HepG2 (cell line): Measurements from ENCODE around the gene SPRN. TPM values are rescaled to one million over a fixed set of nuclear protein-coding genes. Genes with fewer than 3 reads are reported as not detected.
"Not testable (repeated sequence)": the region's sequence is repeated elsewhere in the genome, so short reads cannot be mapped to it uniquely, and the experiment has no call there.

Experiments
- ATAC-seq: fragments of 200-7000 bp; cut with Tn5 transposase; 3 replicates; pipeline ENCODE4 v1.9.1; 2020; ENCODE audit warnings: mild to moderate bottlenecking, moderate library complexity
- BruUV-seq: library from RNA; stranded (reverse); fragments of 400-500 nt; replicated peaks from 2 replicates; lab custom pipeline; 2021; lab: Mats Ljungman, UMichigan
- CTCF ChIA-PET: fragments of 300-600 bp; formaldehyde crosslinking; extraction: SDS; loops from one replicate; lab custom pipeline; 2021; ENCODE audit warnings: low total read pairs, inconsistent platforms, low intra/inter-chr PET ratio; lab: Yijun Ruan, JAX
- POLR2A ChIA-PET: fragments of 350-600 bp; sonication (Branson Sonifier 250); formaldehyde crosslinking; loops from one replicate; lab custom pipeline; 2020; ENCODE audit warnings: antibody characterized with exemption, inconsistent platforms; lab: Yijun Ruan, JAX
- DNase-seq: peaks from one replicate; pipeline ENCODE4 v3.0.0-alpha.2; 2015; ENCODE audit warnings: low spot score
- FAIRE-seq: peaks from 3 replicates; lab custom pipeline; 2011; peaks lifted over from hg19 to GRCh38; lab: Jason Lieb, UNC
- H2AFZ ChIP-seq: one replicate; pipeline ENCODE4 v1.6.1; 2011; ENCODE audit warnings: low read length, inconsistent platforms
- H3K27ac ChIP-seq: fragments of 300-600 bp; 3 replicates; pipeline ENCODE4 v1.8.0; 2011; ENCODE audit warnings: mixed run types, mild to moderate bottlenecking, mixed read lengths, low read length, inconsistent platforms; ENCODE audit not compliant: insufficient read depth; ENCODE audit errors: extremely low read length
- H3K27me3 ChIP-seq, 2 experiments: fragments of 200-600 bp in 1 of 2; 2 replicates in 1 of 2; 3 replicates in 1 of 2; pipeline versions ENCODE4 v1.6.0 to v1.8.0; 2011; ENCODE audit warnings: low read length in 2 of 2, mild to moderate bottlenecking in 2 of 2, moderate library complexity in 2 of 2, inconsistent platforms in 1 of 2; ENCODE audit not compliant: insufficient read depth in 2 of 2, control insufficient read depth in 1 of 2
- H3K36me3 ChIP-seq, 2 experiments: fragments of 200-600 bp in 1 of 2; replicated peaks in 1 of 2; 2 replicates in 1 of 2; 3 replicates in 1 of 2; pipeline versions ENCODE4 v1.5.1 to v1.8.0; 2011; ENCODE audit warnings: low read length in 2 of 2, inconsistent platforms in 1 of 2; ENCODE audit not compliant: insufficient read depth in 2 of 2, control insufficient read depth in 1 of 2
- H3K4me1 ChIP-seq: 2 replicates; pipeline ENCODE4 v1.5.1; 2012; ENCODE audit warnings: low read length, inconsistent platforms; ENCODE audit not compliant: insufficient read depth
- H3K4me2 ChIP-seq: 2 replicates; pipeline ENCODE4 v1.6.0; 2011; ENCODE audit warnings: low read depth, low read length, inconsistent platforms
- H3K4me3 ChIP-seq, 3 experiments: fragments of 200-600 bp in 1 of 3; sonication (generic), shearing (Covaris generic) in 1 of 3; replicated peaks in 1 of 3; 2 replicates each; pipeline ENCODE4 v1.5.1; 2011 to 2016; ENCODE audit warnings: low read length in 3 of 3, inconsistent platforms in 2 of 3, low read depth in 2 of 3, mild to moderate bottlenecking in 2 of 3, control low read depth in 1 of 3, mixed read lengths in 1 of 3; ENCODE audit not compliant: insufficient read depth in 1 of 3
- H3K79me2 ChIP-seq: one replicate; pipeline ENCODE4 v1.6.1; 2011; ENCODE audit warnings: low read length, inconsistent platforms; ENCODE audit not compliant: insufficient read depth
- H3K9ac ChIP-seq: 2 replicates; pipeline ENCODE4 v1.6.0; 2011; ENCODE audit warnings: mild to moderate bottlenecking, low read depth, low read length, inconsistent platforms; ENCODE audit not compliant: insufficient read depth
- H3K9me3 ChIP-seq: 2 replicates; pipeline ENCODE4 v1.5.1; 2012; ENCODE audit warnings: mild to moderate bottlenecking, low read length
- H4K20me1 ChIP-seq: 2 replicates; pipeline ENCODE4 v1.6.0; 2011; ENCODE audit warnings: inconsistent platforms, mild to moderate bottlenecking, low read length, moderate library complexity; ENCODE audit not compliant: insufficient read depth
- AGO2 ChIP-seq: fragments of 200-400 bp; formaldehyde crosslinking; optimal IDR thresholded peaks from 2 replicates; pipeline ENCODE3; 2017; ENCODE audit warnings: mild to moderate bottlenecking, low read depth, low read length, moderate library complexity
- ATF7-NPFF ChIP-seq: sonication (generic); formaldehyde crosslinking; IDR thresholded peaks from 2 replicates; pipeline ENCODE4 v1.8.1; 2023; ENCODE audit warnings: mild to moderate bottlenecking, low read depth, missing genetic modification reagents, moderate library complexity
- CHCHD3 ChIP-seq: sonication (generic); formaldehyde crosslinking; IDR thresholded peaks from 2 replicates; pipeline ENCODE4 v1.8.0; 2022; ENCODE audit warnings: mild to moderate bottlenecking, missing genetic modification reagents, moderate library complexity
- KDM5B ChIP-seq: sonication (generic); formaldehyde crosslinking; IDR thresholded peaks from 2 replicates; pipeline ENCODE4 v1.4.0; 2020; ENCODE audit warnings: missing genetic modification reagents, mild to moderate bottlenecking, borderline replicate concordance
- NONO ChIP-seq, 2 experiments: fragments of 450-650 bp in 1 of 2; sonication (generic) in 1 of 2; formaldehyde crosslinking in 1 of 2; IDR thresholded peaks in 1 of 2; conservative IDR thresholded peaks in 1 of 2; 2 replicates each; pipeline versions ENCODE4 v1.6.1 to v1.8.0; 2017 to 2022; ENCODE audit warnings: mild to moderate bottlenecking in 1 of 2, missing genetic modification reagents in 1 of 2, moderate library complexity in 1 of 2
- PAX8 ChIP-seq: sonication (generic); formaldehyde crosslinking; IDR thresholded peaks from 2 replicates; pipeline ENCODE4 v1.8.0; 2022; ENCODE audit warnings: mild to moderate bottlenecking, missing genetic modification reagents, borderline replicate concordance
- SRSF1 ChIP-seq: fragments of 200-400 bp; formaldehyde crosslinking; optimal IDR thresholded peaks from 2 replicates; pipeline ENCODE3; 2017; ENCODE audit warnings: mild to moderate bottlenecking, low read depth, low read length, moderate library complexity
- SYNCRIP ChIP-seq: fragments of 200-400 bp; formaldehyde crosslinking; IDR thresholded peaks from 2 replicates; pipeline ENCODE4 v1.6.1; 2018; ENCODE audit warnings: mild to moderate bottlenecking, low read depth, low read length; ENCODE audit not compliant: insufficient read depth
- ZBTB38 ChIP-seq: sonication (generic); formaldehyde crosslinking; IDR thresholded peaks from 2 replicates; pipeline ENCODE4 v1.5.1; 2020; ENCODE audit warnings: mild to moderate bottlenecking, missing genetic modification reagents
- ZNF235 ChIP-seq: sonication (generic); formaldehyde crosslinking; IDR thresholded peaks from 2 replicates; pipeline ENCODE4 v1.8.1; 2023; ENCODE audit warnings: mild to moderate bottlenecking, missing genetic modification reagents, borderline replicate concordance
- WGBS: methylation state at CpG from one replicate; pipeline ENCODE4 v1.1.6; 2017; ENCODE audit warnings: low lambda C conversion rate; 5-methylcytosine and 5-hydroxymethylcytosine counted together
- in situ Hi-C: cut with HindIII; loops from 2 replicates; pipeline ENCODE4 v1.10.0; 2017; ENCODE audit warnings: low pct_unique_long_range_greater_than_20kb; ENCODE audit not compliant: extremely low pct_ligation_motif_present
- intact Hi-C: fragments of 100-400 bp; cut with micrococcal nuclease; formaldehyde crosslinking; loops from one replicate; pipeline ENCODE4 v1.10.0; 2022; ENCODE audit not compliant: unreplicated experiment
- polyA plus RNA-seq, 8 experiments: library from polyadenylated mRNA; depleted of rRNA in 3 of 8; stranded (reverse) in 7 of 8; unstranded in 1 of 8; fragments of >200 nt; fragmentation: Illumina TruSeq in 4 of 8; extraction: Trizol in 4 of 8; gene quantifications; 2 replicates each; pipeline versions ENCODE4 v1.2.1 to v1.2.3, GENCODE V29; 2011 to 2016; ENCODE audit warnings: low read depth in 4 of 8, missing spikeins in 1 of 8, mixed read lengths in 1 of 8; ENCODE audit not compliant: insufficient read depth in 1 of 8
- total RNA-seq, 5 experiments: library from RNA; depleted of rRNA; stranded (reverse); fragments of >200 nt; fragmentation: Illumina TruSeq; extraction: Trizol; gene quantifications; 2 replicates each; pipeline ENCODE4 v1.2.3, GENCODE V29; 2016; ENCODE audit warnings: low read depth in 1 of 5
- TF ChIP-seq, protein P1 (sequence below): sonication (generic); formaldehyde crosslinking; IDR thresholded peaks from 2 replicates; pipeline ENCODE4 v1.8.0; 2023; ENCODE audit warnings: mild to moderate bottlenecking, missing genetic modification reagents

The SPRN gene
- total and polyA plus RNA-seq, 2 of the 13 experiments (the other 11 are each of a cell fraction or from before 2014, with no cell fraction given) = not detected

DNA sequence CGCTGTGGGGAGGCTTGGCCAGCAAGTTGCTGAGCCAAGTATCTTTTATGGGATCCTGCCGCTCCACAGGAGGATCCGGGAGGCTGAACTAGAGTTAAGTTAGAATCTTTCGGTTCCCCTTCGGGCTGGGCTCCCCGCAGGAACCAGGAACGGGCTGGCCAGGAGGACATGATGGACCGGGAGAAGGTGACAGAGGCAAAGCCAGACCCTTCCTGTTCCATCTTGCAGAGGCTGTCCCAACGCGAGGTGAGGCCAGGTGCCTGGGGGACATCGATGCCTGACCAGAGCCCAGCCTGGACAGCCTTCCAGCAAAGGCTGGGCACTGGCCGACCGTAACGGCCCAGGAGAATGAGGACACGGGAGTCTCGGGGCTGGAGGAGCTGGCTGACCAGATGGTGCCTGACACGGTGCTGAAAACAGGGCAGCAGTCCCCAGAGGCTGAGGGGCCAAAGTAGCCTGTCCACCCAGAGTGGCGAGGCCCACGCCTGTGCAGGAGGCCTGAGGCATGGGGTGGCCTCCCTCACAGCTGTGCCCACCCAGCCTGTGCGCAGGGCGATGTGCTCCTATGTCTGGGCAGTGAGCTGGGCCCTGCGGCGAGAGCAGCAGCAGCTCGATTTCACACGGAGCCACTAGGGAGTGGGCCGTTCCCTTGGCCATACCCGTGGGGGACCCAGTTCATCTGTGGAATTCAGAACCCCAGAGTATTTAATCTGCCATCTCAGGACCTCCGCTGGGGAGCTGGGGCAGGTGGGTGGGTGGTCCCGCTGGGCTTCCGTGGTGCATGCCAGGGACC is 47.2 kb downstream of the SPRN start:
- H4K20me1 ChIP-seq = no peaks in the 10 kb centered on the region
- in situ Hi-C loops (no loop called here), intact Hi-C loops (loop anchor here (10.0 kb wide), 1 partner anchor 52 kb away; no protein-coding TSS in a partner anchor)
- ChIA-PET POLR2A (interaction anchor here (1.1 to 4.6 kb wide), 6 partner anchors 11 to 53 kb away, joined by 4 to 78 read pairs (median 16); partner anchors contain the start of genes FUOM, MTG1 and PRAP1), CTCF (no interaction called here)
- H3K4me2 ChIP-seq = peak overlapping the region; percentile 93
- peaks cover 26% of the 10 kb centered on the region for H3K4me1 ChIP-seq
- DNase-seq = no peak
- H3K4me3 ChIP-seq = peak overlapping the region in 2 of 3 experiments; percentile 72 to 86; a peak in 4 of 6 replicates
- no peak for ATAC-seq
- no peak overlapping the region for H2AFZ ChIP-seq
- FAIRE-seq = no peak
- no peaks in the 10 kb centered on the region for H3K9me3 ChIP-seq
- H3K27me3 ChIP-seq = peaks cover 0 to 3% of the 10 kb centered on the region in 2 experiments; a peak in 1 of 5 replicates
- peak overlapping the region; percentile 79; the same call in 1 of the 2 replicates for H3K9ac ChIP-seq
- H3K79me2 ChIP-seq = peaks cover 2% of the 10 kb centered on the region
- 80% methylated on average over 12 of the region's 30 CpGs for WGBS
- no TSS peak for BruUV-seq
- no peak overlapping the region for H3K27ac ChIP-seq
- no peaks in the 10 kb centered on the region for H3K36me3 ChIP-seq
- no peak for TF ChIP-seq NONO (IDR thresholded peaks at IDR 0.05)
- 0 out of 2 replicates have a peak, but pooled peaks have one; percentile 39 for TF ChIP-seq NONO (CRISPR knock-in tag; conservative IDR thresholded peaks at IDR 0.05)
- TF ChIP-seq CHCHD3 = peak; percentile 58; the same call in 1 of the 2 replicates
- TF ChIP-seq SYNCRIP = no peak
- TF ChIP-seq, protein P1, sequence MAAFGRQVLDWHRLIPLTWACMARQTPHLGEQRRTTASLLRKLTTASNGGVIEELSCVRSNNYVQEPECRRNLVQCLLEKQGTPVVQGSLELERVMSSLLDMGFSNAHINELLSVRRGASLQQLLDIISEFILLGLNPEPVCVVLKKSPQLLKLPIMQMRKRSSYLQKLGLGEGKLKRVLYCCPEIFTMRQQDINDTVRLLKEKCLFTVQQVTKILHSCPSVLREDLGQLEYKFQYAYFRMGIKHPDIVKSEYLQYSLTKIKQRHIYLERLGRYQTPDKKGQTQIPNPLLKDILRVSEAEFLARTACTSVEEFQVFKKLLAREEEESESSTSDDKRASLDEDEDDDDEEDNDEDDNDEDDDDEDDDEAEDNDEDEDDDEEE (CRISPR knock-in tag) = 0 out of 2 replicates have a peak, but pooled peaks have one; percentile 51
- peak; percentile 1 for TF ChIP-seq AGO2
- TF ChIP-seq ZBTB38 (CRISPR knock-in tag) = peak; percentile 75; the same call in 1 of the 2 replicates
- TF ChIP-seq ZNF235 (CRISPR knock-in tag) = 0 out of 2 replicates have a peak, but pooled peaks have one; percentile 18
- TF ChIP-seq PAX8 (CRISPR knock-in tag) = peak; percentile 23; the same call in 1 of the 2 replicates
- TF ChIP-seq KDM5B (CRISPR knock-in tag) = no peak; the same call in 1 of the 2 replicates
- peak; percentile 31 for TF ChIP-seq SRSF1
- no peak for TF ChIP-seq ATF7-NPFF

DNA sequence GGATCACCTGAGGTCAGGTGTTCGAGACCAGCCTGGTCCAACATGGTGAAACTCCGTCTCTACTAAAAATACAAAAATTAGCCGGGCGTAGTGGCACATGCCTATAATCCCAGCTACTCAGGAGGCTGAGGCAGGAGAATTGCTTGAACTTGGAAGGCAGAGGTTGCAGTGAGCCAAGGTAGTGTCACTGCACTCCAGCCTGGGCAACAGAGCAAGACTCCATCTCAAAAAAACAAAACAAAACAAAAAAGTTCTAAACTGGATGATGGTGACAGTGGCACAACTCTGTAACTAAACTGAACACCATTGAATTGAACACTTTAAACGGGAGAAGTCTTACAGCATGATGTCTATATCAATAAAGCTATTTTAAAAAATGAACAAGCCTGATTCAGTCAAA is 48.2 kb downstream of the SPRN start:
- H4K20me1 ChIP-seq, H3K79me2 ChIP-seq, in situ Hi-C loops, H2AFZ ChIP-seq, H3K9ac ChIP-seq, H3K4me3 ChIP-seq, H3K9me3 ChIP-seq, H3K4me2 ChIP-seq, H3K36me3 ChIP-seq, ATAC-seq, BruUV-seq, H3K27me3 ChIP-seq, FAIRE-seq, CTCF ChIA-PET, DNase-seq, H3K27ac ChIP-seq: not testable (repeated sequence)
- WGBS = 71% methylated on average over 5 of the region's 5 CpGs
- intact Hi-C loops = loop anchor here (10.0 kb wide), 1 partner anchor 51 kb away; no protein-coding TSS in a partner anchor
- POLR2A ChIA-PET = interaction anchor here (3.1 to 4.6 kb wide), 2 partner anchors 16 to 29 kb away, joined by 22 to 78 read pairs; partner anchors contain the start of genes FUOM and PRAP1
- H3K4me1 ChIP-seq = peaks cover 36% of the 10 kb centered on the region
